HEK293T (cell line): ENCODE measurements around the gene CLCN4.

Experiments used
- ARNT ChIP-seq: fragments of 450-650 bp; IDR thresholded peaks from 2 replicates; pipeline ENCODE4 v1.6.1; 2017; ENCODE audit warnings: mild to moderate bottlenecking
- BHLHE40 ChIP-seq: fragments of 450-650 bp; IDR thresholded peaks from 2 replicates; pipeline ENCODE4 v1.6.1; 2016; ENCODE audit warnings: mild to moderate bottlenecking, moderate library complexity, borderline replicate concordance
- CTBP1 ChIP-seq: fragments of 450-650 bp; IDR thresholded peaks from 2 replicates; pipeline ENCODE4 v1.6.1; 2016; ENCODE audit warnings: borderline replicate concordance
- ELF4 ChIP-seq: fragments of 450-650 bp; IDR thresholded peaks from 2 replicates; pipeline ENCODE4 v1.6.1; 2017; ENCODE audit warnings: antibody characterized with exemption
- FOXA1 ChIP-seq: fragments of 450-650 bp; IDR thresholded peaks from 2 replicates; pipeline ENCODE4 v1.6.1; 2016; ENCODE audit warnings: mild to moderate bottlenecking
- FOXK2 ChIP-seq: fragments of 450-650 bp; IDR thresholded peaks from 2 replicates; pipeline ENCODE4 v1.6.1; 2016; ENCODE audit warnings: mild to moderate bottlenecking
- FOXM1 ChIP-seq: fragments of 450-650 bp; IDR thresholded peaks from 2 replicates; pipeline ENCODE4 v1.6.1; 2017; ENCODE audit warnings: mild to moderate bottlenecking, borderline replicate concordance
- HDGF ChIP-seq: fragments of 450-650 bp; IDR thresholded peaks from 2 replicates; pipeline ENCODE4 v1.6.1; 2017; ENCODE audit warnings: antibody characterized with exemption, borderline replicate concordance
- L3MBTL2 ChIP-seq: fragments of 450-650 bp; conservative IDR thresholded peaks from 2 replicates; pipeline ENCODE4 v1.6.1; 2016; ENCODE audit warnings: mild to moderate bottlenecking
- NFRKB ChIP-seq: fragments of 450-650 bp; IDR thresholded peaks from 2 replicates; pipeline ENCODE4 v1.6.1; 2016; ENCODE audit warnings: mild to moderate bottlenecking, moderate library complexity
- SP1 ChIP-seq: fragments of 450-650 bp; IDR thresholded peaks from 2 replicates; pipeline ENCODE4 v1.6.1; 2017
- SUZ12 ChIP-seq: fragments of 450-650 bp; IDR thresholded peaks from 2 replicates; pipeline ENCODE4 v1.6.1; 2016; ENCODE audit warnings: mild to moderate bottlenecking
- TARDBP ChIP-seq: fragments of 450-650 bp; IDR thresholded peaks from 2 replicates; pipeline ENCODE4 v1.6.1; 2016
- TF ChIP-seq, protein P1 (sequence below): fragments of 450-650 bp; IDR thresholded peaks from 2 replicates; pipeline ENCODE4 v1.6.1; 2016

DNA sequence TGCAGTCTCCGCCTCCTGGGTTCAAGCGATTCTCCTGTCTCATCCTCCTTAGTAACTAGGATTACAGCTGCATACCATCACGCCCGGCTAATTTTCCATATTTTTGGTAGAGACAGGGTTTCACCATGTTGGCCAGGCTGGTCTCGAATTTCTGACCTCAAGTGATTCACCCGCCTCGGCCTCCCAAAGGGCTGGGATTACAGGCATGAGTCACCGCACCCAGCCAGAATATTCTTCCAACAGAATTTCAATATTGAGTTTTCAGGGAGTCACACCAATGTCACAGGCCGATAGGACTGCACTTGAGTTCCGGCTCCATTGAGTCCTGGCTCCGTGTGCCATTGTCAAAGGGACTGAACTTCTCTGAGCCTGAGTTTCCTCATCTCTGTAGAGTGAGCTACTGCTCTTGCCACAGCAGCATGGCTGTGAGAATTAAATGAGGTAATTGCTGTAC, 82.9 kb downstream of the CLCN4 start:
- no peak for TF ChIP-seq FOXM1
- TF ChIP-seq SUZ12 = no peak
- TF ChIP-seq CTBP1 = no peak
- no peak for TF ChIP-seq BHLHE40
- TF ChIP-seq NFRKB = no peak
- no peak for TF ChIP-seq FOXA1
- TF ChIP-seq ELF4 = no peak
- TF ChIP-seq FOXK2 = no peak
- no peak for TF ChIP-seq ARNT
- TF ChIP-seq, protein P1, sequence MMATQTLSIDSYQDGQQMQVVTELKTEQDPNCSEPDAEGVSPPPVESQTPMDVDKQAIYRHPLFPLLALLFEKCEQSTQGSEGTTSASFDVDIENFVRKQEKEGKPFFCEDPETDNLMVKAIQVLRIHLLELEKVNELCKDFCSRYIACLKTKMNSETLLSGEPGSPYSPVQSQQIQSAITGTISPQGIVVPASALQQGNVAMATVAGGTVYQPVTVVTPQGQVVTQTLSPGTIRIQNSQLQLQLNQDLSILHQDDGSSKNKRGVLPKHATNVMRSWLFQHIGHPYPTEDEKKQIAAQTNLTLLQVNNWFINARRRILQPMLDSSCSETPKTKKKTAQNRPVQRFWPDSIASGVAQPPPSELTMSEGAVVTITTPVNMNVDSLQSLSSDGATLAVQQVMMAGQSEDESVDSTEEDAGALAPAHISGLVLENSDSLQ = no peak
- no peak for TF ChIP-seq SP1
- no peak for TF ChIP-seq L3MBTL2
- TF ChIP-seq HDGF = no peak
- no peak for TF ChIP-seq TARDBP
